ENCODE data around the gene NSL1.
"Not testable (repeated sequence)": the region's sequence is repeated elsewhere in the genome, so short reads cannot be mapped to it uniquely, and the experiment has no call there.

The NSL1 gene

DNA sequence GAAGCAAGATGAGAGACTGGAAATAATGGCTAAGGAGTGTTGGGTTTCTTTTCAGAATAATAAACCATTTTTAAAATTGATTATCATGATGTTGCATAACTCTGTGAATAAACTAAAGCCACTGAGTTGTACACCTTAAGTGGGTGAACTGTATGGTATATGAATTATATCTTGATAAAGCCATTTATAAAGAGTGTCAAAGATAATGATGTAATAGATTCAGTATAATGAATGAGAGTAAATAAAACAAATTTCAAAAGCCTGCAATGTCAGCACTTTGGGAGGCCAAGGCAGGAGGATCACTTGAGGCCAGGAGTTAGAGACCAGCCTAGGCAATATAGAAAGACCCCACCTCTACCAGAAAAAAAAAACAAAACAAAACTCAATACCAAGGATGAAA, 16.3 kb downstream of the NSL1 start:
- DNase-seq (no peak), ATAC-seq (replicated peaks) (no peak)
- H3K27ac Mint-ChIP-seq: no peak overlapping the region
- peaks cover 1 to 3% of the 10 kb centered on the region in 2 donors for H3K9me3 Mint-ChIP-seq
- peaks cover 7 to 15% of the 10 kb centered on the region in 2 donors for H3K4me1 Mint-ChIP-seq (ENCODE audit: low read depth in 2 of 2)
- no peak overlapping the region for H3K4me3 Mint-ChIP-seq
- peaks cover 14% of the 10 kb centered on the region for H3K36me3 Mint-ChIP-seq (ENCODE audit: insufficient read depth)
- H3K27me3 Mint-ChIP-seq: no peaks in the 10 kb centered on the region

DNA sequence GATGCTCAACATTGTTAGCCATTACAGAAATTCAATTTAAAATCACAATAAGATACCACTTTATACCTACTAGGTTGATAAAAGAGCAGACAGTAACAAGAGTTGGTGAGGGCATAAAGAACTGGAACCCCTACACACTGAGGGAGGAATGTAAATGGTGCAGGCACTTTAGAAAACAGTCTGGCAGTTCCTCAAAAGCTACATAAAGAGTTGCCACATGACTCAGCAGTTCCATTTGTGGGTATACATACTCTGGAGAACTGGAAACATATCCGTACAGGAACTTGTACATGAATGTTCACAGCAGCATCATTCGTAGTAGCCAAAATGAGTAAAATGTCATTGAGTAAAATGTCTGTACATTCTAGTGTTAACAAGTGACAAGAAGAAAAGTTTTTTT, 17.0 kb downstream of the NSL1 start:
- ATAC-seq (replicated peaks) (no peak), DNase-seq (no peak)
- Mint-ChIP-seq H3K4me1 (ENCODE audit: low read depth in 2 of 2) (peaks cover 11 to 15% of the 10 kb centered on the region in 2 donors), H3K27ac (peak overlapping the region in 1 of 2 donors; percentile 50), H3K27me3 (no peaks in the 10 kb centered on the region), H3K36me3 (ENCODE audit: insufficient read depth) (peaks cover 16% of the 10 kb centered on the region), H3K4me3 (no peak overlapping the region), H3K9me3 (peaks cover 5 to 10% of the 10 kb centered on the region in 2 donors)

DNA sequence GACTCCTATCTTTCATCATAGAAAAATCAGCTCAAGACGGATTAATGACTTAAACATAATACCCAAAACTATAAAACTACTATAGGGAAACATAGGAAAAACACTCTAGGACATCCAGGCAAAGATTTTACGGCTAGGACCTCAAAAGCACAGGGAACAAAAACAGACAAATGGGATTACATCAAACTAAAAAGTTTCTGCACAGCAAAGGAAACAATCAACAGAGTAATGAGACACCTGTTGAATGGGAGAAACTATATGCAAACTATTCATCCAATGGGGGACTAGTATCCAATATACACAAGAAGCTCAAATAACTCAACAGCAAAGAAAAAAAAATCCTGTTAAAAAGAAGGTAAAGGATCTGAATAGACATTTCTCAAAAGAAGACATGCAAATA, 18.6 kb downstream of the NSL1 start:
- Mint-ChIP-seq H3K27ac (no peak overlapping the region), H3K36me3 (ENCODE audit: insufficient read depth) (peaks cover 19% of the 10 kb centered on the region), H3K4me1 (ENCODE audit: low read depth in 2 of 2) (peaks cover 17 to 20% of the 10 kb centered on the region in 2 donors), H3K9me3 (peaks cover 5 to 26% of the 10 kb centered on the region in 2 donors), H3K27me3 (no peaks in the 10 kb centered on the region), H3K4me3 (no peak overlapping the region)
- no peak for DNase-seq
- ATAC-seq (replicated peaks): no peak

DNA sequence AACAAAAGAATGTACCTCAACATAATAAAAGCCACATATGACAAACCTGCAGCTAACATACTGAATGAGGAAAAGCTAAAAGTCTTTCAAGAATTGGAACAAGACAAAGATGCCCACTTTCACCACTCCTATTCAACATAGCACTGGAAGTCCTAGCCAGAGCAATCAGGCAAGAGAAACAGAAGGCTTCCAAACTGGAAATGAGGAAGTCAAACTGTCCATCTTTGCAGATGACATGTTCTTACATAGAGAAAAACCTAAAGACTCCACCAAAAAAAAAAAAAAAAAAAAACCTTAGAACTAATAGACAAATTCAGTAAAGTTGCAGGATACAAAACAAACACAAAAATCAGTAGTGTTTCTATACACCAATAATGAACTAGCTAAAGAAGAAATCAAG, 20.2 kb downstream of the NSL1 start:
- Mint-ChIP-seq H3K27ac (no peak overlapping the region), H3K4me3 (no peak overlapping the region), H3K36me3 (ENCODE audit: insufficient read depth) (peaks cover 19% of the 10 kb centered on the region), H3K27me3 (no peaks in the 10 kb centered on the region), H3K9me3 (peaks cover 8 to 26% of the 10 kb centered on the region in 2 donors), H3K4me1 (ENCODE audit: low read depth in 2 of 2) (peaks cover 25 to 32% of the 10 kb centered on the region in 2 donors)
- DNase-seq: no peak
- ATAC-seq (replicated peaks): no peak

DNA sequence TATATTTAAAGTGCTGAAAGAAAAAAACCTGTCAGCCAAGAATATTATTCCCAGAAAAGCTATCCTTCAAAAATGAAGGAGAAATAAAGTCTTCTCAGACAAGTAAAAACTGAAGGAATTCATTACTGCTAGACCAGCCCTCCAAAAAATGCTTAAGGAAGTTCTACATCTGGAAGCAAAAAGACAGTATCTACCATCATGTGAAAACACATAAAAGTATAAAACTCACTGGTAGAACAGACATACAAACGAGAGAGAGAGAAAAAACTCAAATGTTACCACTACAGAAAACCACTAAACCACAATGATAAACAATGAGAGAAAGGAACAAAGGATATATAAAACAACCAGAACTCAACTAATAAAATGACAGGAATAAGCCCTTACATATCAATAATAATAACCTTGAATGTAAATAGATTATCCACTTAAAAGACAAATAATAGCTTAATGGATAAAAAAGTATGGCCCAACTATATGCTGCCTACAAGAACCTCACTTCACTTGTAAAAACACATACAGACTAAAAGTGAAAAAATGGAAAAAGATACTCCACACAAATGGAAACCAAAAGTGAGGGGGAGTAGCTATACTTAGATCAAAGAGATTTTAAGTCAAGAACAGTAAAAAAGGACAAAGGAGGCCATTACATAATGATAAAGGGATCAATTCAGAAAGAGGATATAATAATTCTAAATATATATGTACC, 22.0 kb downstream of the NSL1 start:
- DNase-seq: no peak
- H3K27ac Mint-ChIP-seq: peak overlapping the region; percentile 54 to 72
- no peak for ATAC-seq (replicated peaks)
- H3K36me3 Mint-ChIP-seq (ENCODE audit: insufficient read depth): peaks cover 30% of the 10 kb centered on the region
- no peak overlapping the region for H3K4me3 Mint-ChIP-seq
- H3K9me3 Mint-ChIP-seq: peaks cover 8 to 26% of the 10 kb centered on the region in 2 donors
- H3K27me3 Mint-ChIP-seq: no peaks in the 10 kb centered on the region
- peaks cover 30 to 34% of the 10 kb centered on the region in 2 donors for H3K4me1 Mint-ChIP-seq (ENCODE audit: low read depth in 2 of 2)

DNA sequence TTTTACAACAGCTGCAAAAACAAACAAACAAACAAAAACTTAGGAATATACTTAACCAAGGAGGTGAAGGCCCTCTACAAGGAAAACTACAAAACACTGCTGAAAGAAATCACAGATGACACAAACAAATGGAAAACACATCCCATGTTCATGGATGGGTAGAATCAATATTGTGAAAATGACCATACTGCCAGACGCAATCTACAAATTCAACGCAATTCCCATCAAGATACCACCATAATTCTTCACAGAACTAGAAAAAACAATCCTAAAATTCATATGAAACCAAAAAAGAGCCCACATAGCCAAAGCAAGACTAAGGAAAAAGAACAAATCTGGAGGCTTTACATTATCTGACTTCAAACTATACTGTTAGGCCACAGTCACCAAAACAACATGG, 24.8 kb downstream of the NSL1 start:
- H3K9me3 Mint-ChIP-seq: peaks cover 8 to 26% of the 10 kb centered on the region in 2 donors
- not testable (repeated sequence) for H3K27ac Mint-ChIP-seq; H3K27me3 Mint-ChIP-seq; H3K4me3 Mint-ChIP-seq; ATAC-seq (replicated peaks); DNase-seq
- H3K36me3 Mint-ChIP-seq (ENCODE audit: insufficient read depth): peaks cover 28% of the 10 kb centered on the region
- H3K4me1 Mint-ChIP-seq (ENCODE audit: low read depth in 2 of 2): peaks cover 31 to 36% of the 10 kb centered on the region in 2 donors

DNA sequence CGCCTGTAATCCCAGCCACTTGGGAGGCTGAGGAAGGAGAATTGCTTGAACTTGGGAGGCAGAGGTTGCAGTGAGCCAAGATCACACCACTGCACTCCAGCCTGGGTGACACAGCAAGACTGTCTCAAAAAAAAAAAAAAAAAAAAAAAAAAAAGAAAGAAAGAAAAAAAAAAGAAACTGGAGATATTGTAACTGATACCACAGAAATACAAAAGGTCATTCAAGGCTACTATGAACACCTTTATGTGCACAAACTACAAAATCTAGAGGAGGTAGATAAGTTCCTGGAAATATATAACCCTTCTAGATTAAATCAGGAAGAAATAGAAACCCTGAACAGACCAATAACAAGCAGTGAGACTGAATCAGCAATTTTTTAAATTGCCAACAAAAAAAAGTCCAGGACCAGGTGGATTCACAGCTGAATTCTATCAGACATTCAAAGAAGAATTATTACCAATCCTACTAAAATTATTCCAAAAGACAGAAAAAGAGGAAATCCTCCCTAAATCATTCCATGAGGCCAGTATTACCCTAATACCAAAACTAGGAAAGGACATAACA, 26.8 kb downstream of the NSL1 start:
- peaks cover 4 to 18% of the 10 kb centered on the region in 2 donors for H3K9me3 Mint-ChIP-seq
- H3K4me1 Mint-ChIP-seq (ENCODE audit: low read depth in 2 of 2): peaks cover 35 to 36% of the 10 kb centered on the region in 2 donors
- peaks cover 28% of the 10 kb centered on the region for H3K36me3 Mint-ChIP-seq (ENCODE audit: insufficient read depth)
- DNase-seq; H3K4me3 Mint-ChIP-seq; H3K27me3 Mint-ChIP-seq; ATAC-seq (replicated peaks): not testable (repeated sequence)
- peak overlapping the region; percentile 17 to 24 for H3K27ac Mint-ChIP-seq

DNA sequence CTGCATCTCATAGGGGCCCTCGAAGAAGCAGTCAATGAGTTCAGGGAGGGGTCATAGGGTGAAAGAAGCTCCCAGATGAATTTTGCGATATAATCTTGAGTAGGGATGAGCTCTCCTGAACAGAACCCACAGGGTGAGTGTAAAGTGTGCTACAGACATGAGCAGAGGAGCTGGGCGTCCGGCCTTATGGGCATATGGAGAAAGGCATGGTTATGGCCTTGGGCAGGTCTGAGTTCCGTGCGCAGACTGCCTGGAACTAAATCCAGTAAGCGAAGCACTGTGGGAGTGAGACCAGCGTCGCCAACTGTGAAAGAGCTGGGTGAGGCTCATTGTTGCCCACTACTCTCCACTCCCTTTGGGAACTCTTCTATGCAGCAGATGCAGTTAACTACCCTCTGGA, 28.7 kb downstream of the NSL1 start:
- Mint-ChIP-seq H3K4me3 (no peak overlapping the region), H3K9me3 (peaks cover 0 to 3% of the 10 kb centered on the region in 2 donors), H3K4me1 (ENCODE audit: low read depth in 2 of 2) (peaks cover 31% of the 10 kb centered on the region in 2 donors), H3K36me3 (ENCODE audit: insufficient read depth) (peaks cover 26% of the 10 kb centered on the region), H3K27ac (no peak overlapping the region), H3K27me3 (no peaks in the 10 kb centered on the region)
- ATAC-seq (replicated peaks) (no peak), DNase-seq (no peak)

DNA sequence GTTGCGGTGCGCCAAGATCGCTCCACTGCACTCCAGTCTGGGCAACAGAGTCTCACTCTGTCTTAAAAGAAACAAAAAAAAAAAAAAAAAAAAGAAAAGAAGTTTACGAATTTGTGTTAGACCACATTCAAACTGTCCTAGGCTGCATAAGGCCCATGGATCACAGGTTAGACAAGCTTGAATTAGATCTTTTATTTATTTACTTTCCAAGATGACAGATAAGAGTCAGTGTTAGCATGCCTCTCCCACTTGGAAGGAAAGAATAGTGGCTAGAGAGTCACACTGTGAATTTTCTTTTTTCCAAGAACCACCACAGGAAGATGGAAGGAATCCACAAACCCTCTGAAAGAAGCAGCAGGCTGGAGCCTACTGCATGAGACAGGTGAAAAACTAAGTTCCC, 29.3 kb downstream of the NSL1 start:
- DNase-seq (no peak), ATAC-seq (replicated peaks) (no peak)
- H3K4me3 Mint-ChIP-seq: no peak overlapping the region
- H3K9me3 Mint-ChIP-seq: peaks cover 0 to 3% of the 10 kb centered on the region in 2 donors
- H3K27me3 Mint-ChIP-seq: no peaks in the 10 kb centered on the region
- H3K27ac Mint-ChIP-seq: no peak overlapping the region
- peaks cover 25% of the 10 kb centered on the region for H3K36me3 Mint-ChIP-seq (ENCODE audit: insufficient read depth)
- peaks cover 27 to 31% of the 10 kb centered on the region in 2 donors for H3K4me1 Mint-ChIP-seq (ENCODE audit: low read depth in 2 of 2)

DNA sequence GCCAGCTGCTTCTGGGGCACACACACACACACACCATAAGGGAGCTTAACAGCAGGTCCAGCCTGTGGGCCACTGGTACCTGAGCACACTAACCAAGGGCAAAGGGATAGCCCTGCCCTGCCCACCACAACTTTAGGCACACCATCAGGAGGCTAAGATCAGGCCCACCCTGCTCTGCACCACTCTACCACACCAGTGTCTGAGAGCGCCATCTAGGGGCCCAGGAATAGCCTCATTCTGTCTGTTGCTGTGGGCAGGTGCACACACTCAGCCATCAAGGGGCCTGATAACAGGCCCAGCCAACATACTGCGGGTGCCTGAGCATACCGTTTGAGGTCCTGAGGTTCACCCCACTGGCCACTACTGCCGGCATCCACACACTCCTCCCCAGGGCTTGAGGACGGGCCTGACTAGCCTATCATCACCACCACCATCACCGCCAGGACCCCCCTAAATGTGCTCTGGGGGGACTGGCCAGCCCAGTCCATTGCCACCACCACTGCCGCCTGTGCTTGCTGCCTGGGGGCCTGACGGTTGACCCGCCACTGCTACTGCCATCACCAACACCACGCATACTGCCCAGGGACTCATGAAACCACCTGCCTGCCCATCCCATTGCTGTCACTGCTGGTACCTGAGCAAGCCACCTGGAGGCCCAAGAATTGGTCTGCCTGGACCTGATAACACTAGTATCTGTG, 31.3 kb downstream of the NSL1 start:
- H3K27me3 Mint-ChIP-seq: no peaks in the 10 kb centered on the region
- peaks cover 18 to 23% of the 10 kb centered on the region in 2 donors for H3K4me1 Mint-ChIP-seq (ENCODE audit: low read depth in 2 of 2)
- H3K36me3 Mint-ChIP-seq (ENCODE audit: insufficient read depth): peaks cover 9% of the 10 kb centered on the region
- H3K27ac Mint-ChIP-seq: peak overlapping the region in 1 of 2 donors; percentile 39
- no peaks in the 10 kb centered on the region for H3K9me3 Mint-ChIP-seq
- peak in 2 of 3 experiments; percentile 11 to 21 for DNase-seq
- no peak overlapping the region for H3K4me3 Mint-ChIP-seq
- ATAC-seq (replicated peaks): peak; percentile 46

DNA sequence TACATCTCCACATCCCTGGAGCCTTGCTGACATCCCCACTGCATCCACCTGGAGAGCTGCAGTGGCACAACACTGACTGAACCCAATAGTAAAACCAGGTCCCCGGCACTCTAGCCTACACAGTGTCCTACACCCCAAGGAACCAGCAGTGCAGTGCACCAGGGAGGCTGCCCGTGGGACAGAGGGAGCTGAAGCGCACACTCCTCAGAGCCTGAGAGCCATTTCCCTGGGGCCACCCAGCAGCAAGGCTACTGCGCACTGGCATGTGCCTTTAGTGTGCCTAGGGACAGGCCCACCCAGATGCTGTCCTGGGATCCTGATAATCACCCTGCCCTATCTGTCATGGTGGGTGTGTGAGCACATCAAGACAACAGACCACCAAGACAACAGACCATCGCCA, 31.9 kb downstream of the NSL1 start:
- Mint-ChIP-seq H3K36me3 (ENCODE audit: insufficient read depth) (peaks cover 4% of the 10 kb centered on the region), H3K27me3 (no peaks in the 10 kb centered on the region), H3K4me1 (ENCODE audit: low read depth in 2 of 2) (peaks cover 14 to 19% of the 10 kb centered on the region in 2 donors), H3K27ac (no peak overlapping the region), H3K4me3 (no peak overlapping the region), H3K9me3 (no peaks in the 10 kb centered on the region)
- ATAC-seq (replicated peaks) (no peak), DNase-seq (no peak)

DNA sequence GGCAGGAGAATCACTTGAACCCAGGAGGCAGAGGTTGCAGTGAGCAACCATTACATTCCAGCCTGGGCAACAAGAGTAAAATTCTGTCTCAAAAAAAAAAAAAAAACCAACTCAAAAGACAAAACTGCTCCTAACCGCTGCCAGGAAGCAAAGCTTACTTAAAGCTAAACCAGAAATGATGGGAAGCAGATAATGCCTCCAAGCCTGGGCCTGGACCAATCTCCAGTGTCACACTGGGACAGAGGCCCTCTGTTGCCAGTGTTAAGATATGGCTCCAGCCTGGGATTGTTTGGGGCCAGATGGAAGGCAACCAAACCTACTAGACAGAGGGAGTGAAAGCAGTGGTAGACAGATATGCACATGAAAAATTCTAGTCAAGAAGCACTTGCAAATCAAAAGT, 36.9 kb downstream of the NSL1 start:
- peaks cover 18 to 23% of the 10 kb centered on the region in 2 donors for H3K4me1 Mint-ChIP-seq (ENCODE audit: low read depth in 2 of 2)
- no peak overlapping the region for H3K4me3 Mint-ChIP-seq

DNA sequence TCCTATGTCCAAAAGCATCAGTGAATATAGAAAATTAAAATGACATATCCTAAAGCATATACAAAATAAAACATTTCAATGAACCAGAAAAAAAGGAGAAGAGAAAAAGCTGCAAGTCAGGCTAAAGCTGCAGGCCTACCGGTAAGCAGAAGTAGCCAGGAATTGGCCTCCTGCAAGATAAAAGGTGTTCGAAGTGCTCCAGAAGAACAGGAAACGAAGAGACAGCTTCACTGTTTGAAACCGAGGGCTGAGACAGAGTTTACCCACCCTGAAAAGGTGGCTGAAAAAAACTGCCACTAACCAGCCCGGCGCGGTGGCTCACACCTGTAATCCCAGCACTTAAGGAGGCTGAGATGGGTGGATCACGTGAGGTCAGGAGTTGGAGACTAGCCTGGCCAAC, 37.4 kb downstream of the NSL1 start:
- Mint-ChIP-seq H3K27ac (peak overlapping the region; percentile 4 to 17), H3K4me1 (ENCODE audit: low read depth in 2 of 2) (peaks cover 16 to 23% of the 10 kb centered on the region in 2 donors), H3K4me3 (no peak overlapping the region), H3K27me3 (no peaks in the 10 kb centered on the region), H3K36me3 (ENCODE audit: insufficient read depth) (no peaks in the 10 kb centered on the region), H3K9me3 (no peaks in the 10 kb centered on the region)
- peak; percentile 32 for ATAC-seq (replicated peaks)
- no peak for DNase-seq

More for the DNA sequence above, 36.9 kb downstream of the NSL1 start:
- no peaks in the 10 kb centered on the region for H3K27me3 Mint-ChIP-seq
- peaks cover 3% of the 10 kb centered on the region for H3K36me3 Mint-ChIP-seq (ENCODE audit: insufficient read depth)
- no peak overlapping the region for H3K27ac Mint-ChIP-seq
- no peak for ATAC-seq (replicated peaks)
- H3K9me3 Mint-ChIP-seq: no peaks in the 10 kb centered on the region
- DNase-seq: no peak
